MV-4-11 (cell line): ENCODE results near the gene PPARD.
A peak's percentile ranks its signal among the peaks of the same experiment; 100 is the strongest.
"Not testable (repeated sequence)": the region's sequence is repeated elsewhere in the genome, so short reads cannot be mapped to it uniquely, and the experiment has no call there.

Source experiments
- DNase-seq: peaks from one replicate; lab custom pipeline; 2025; lab: John Stamatoyannopoulos, UW

PPARD gene

DNA sequence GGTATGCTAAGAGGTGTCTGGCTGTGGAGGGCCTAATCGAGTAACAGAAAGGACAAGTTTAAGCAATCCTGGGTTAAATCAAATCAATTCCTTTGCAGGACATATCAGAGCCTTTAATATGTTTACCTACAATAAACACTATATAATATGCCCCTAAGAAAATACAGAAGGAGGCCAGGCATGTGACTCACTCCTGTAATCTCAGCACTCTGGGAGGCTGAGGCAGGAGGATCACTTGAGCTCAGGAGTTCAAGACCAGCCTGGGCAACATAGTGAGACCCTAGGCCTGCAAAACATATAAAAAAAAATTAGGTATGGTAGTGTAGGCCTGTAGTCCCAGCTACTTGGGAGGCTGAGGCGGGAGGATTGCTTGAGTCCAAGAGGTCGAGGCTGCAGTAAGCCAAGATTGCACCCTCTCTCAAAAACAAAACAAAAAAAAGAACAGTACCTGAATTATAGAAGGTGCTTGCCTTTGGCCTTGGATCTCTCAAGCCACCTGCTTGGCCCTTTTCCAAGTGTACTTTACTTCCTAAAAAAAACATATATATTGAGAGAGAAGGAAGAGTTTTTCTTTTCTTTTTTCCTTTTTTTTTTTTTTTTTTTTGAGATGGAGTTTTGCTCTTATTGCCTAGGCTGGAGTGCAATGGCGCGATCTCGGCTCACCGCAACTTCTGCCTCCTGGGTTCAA, 96.2 kb downstream of the PPARD start:
- DNase-seq = not testable (repeated sequence)

DNA sequence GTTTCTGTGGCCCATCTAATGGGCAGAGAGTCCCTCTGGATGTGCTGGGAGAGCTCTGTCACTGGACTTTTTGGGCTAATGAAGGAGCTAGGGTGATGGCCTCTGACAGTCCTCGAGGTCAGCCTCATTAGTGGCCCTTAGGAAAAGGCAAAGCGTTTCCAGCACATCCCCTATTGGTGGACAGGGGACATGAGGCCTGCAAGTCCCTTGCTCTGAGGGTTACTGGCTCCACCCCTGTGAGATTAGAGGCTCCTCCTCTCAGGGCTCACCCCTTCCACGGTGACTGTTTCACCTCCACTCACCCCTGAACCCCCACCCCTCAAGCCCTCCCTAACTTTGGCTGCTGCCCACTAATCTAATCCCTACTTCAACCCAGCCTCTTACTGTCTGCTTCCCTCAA, 97.0 kb downstream of the PPARD start:
- no peak for DNase-seq

DNA sequence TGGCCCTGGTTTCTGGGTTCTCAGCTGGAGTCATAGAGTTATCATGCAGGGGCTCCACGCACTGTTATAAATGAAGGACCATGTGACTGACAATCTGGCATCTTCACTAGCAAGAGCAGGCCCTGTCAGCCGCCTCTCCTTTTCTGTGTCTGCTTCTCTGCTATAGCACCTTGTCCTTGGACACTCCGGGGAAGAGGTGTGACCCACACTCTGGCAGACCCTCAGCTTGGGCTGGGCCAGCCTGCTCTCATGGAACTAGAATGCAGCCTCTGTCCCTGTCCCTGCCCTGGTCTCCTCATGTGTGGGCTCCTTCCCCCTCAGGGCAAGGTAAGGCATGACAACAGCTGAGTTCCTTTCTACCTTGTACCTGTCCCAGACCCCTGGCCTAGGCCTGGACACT, 98.8 kb downstream of the PPARD start:
- no peak for DNase-seq

DNA sequence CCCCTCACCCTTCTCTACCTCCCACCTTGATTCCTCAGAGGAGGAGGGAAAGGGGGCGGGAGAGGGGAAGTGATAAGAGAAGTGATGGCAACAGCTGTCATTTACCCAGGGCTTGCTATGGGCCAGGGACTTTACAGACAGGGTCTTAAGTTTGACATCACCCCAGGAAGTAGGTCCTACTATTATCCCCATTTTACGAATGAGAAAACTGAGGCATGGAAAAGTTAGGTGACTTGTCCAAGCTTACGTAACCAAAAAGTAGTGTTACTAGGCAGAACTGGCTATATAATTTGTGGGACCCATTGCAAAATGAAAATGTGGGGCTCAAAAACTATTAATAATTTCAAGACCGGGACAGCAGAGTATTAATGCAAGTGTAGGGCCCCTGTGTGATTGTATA, 99.3 kb downstream of the PPARD start:
- DNase-seq = no peak

DNA sequence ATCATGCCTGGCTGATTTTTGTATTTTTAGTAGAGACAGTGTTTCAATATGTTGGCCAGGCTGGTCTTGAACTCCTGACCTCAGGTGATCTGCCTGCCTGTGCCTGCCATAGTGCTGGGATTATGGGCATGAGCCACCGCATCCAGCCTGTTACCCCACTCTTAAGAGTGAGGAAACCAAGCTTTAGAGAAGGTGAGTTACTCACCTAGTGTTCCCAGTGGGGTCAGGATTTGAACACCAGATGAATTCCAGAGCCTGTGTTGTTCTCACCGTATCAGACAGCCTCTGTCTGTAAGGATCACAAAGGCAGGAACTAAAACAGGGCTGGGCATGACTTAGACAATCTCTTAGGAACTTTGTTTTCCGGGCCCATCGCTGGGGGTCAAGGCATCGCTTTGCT, 100.3 kb downstream of the PPARD start:
- no peak for DNase-seq

DNA sequence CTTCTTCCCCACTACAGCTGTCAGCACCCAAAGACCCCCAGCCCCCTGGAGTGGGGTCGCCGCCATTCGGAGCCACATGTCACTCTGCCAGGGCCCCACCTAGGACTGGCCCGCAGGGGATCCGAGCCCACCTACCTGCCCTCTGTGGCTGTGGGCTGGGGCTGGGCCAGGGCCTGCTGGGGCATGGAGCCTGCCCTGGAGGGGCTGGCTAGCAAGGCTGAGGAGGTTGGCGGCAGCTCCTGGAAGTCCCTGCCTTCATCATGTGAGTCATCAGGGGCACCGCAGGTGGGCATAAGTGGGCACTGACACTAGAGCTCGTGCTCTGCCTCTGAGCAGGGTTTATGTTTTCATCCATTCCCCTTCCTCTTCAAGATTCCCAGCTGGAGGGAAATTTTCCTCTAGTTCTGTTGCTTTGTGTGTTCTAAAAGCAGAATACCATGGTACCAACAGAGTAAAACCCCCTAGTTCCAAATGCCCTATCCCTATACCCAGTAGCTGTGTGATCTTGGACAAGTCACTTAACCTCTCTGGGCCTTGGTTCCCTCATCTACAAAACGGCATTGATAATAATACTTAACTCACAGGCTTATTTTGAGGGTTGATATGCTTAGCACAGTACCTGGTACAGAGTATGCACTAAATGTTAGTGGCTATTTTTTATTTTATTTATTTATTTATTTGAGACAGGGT, 101.1 kb downstream of the PPARD start:
- no peak for DNase-seq

DNA sequence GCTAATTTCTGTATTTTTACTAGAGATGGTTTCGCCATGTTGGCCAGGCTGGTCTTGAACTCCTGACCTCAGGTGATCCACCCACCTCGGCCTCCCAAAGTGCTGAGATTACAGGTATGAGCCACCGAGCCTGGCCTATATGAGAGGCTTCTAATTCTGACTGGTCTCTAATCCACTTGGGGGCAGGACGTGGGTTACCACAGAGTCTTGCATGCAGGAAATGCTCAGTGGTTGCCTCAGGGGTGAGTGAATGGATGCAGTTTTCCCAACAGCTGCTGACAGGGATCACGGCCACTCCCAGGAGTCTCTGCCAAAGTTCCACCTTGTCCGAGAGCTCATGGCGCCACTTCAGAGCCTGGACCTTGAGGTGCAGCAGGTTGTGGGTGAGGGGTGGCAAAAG, 103.3 kb downstream of the PPARD start:
- DNase-seq = peak; percentile 11

DNA sequence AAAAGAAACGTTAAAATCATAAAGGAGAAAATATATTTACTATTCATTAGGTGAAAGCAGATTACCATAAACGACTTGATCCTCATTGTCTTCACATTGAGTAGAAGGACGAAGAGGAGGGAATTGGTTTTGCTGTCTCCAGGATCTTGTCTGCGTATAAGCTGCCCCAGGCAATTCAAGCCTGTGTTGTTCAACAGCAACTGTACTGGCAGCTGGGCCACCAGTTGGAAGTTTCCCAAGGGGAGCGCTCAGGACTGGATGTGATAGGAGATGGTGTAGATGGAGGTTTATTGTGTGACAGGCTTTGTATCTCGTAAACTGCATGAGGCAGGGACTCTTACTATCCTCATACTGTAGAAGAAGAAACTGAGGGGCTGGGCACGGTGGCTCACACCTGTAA, 105.8 kb downstream of the PPARD start:
- no peak for DNase-seq

DNA sequence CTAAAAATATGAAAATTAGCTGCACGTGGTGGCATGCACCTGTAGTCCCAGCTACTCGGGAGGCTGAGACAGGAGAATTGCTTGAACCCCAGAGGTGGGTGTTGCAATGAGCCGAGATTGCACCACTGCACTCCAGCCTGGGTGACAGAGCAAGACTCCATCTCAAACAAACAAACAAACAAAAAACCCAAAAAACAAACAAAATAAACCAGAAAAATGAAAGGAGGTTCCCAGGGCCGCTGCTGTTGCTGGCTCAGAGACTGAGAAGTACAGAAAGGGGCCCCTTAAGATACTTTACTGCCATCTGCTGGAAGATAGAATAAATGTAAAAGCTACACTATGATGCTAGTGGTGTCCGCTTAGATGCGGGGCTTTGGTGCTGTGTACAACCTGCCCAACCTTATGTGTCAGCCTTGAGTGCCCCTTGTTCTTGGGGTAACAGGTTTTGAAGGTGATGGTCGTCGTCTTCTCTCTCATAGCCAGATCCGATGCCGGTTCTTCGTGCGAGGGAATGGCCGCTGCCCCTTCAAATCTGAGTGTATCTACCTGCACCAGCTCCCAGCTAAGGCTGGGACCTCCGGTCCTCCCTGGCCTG, 107.0 kb downstream of the PPARD start:
- peak; percentile 80 for DNase-seq

DNA sequence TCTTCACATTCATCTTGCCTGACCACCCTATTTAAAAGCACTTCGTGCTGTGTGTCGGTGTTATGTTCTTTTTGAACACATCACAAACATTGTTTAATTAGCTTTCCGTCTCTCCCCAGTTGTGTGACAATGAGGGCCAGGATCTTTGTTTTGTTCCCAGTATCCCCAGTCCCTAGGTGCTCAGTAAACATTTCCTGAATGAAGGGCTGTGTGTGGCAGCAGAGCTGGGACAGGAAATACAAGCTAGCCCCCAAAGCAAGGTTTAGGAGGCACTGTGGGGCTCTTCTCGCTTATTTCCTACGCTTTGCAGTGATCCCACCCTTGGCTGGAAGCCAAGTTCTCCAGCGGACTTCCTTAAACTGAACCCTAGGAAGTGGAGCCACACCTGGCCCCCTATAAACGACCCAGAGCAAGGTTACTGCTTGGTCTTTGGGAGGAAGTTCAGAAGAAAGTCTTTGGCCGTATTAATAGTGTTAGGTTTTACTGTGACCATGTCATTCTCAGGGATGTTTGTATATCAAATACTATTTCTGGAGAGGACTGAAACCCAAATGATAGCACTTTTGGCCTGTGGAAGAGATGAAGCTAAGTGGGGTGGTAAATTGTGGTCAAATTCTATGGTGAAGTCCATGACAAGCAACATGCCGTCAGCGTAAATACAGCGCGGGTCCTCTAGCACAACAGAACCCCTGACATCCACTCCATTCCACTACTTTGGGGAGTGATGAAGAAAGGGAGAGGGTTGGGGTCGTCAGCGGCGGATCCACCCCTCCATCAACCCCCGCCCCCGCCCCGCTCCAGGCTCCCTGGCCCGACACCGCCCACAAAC, 109.2 kb downstream of the PPARD start:
- DNase-seq = no peak

DNA sequence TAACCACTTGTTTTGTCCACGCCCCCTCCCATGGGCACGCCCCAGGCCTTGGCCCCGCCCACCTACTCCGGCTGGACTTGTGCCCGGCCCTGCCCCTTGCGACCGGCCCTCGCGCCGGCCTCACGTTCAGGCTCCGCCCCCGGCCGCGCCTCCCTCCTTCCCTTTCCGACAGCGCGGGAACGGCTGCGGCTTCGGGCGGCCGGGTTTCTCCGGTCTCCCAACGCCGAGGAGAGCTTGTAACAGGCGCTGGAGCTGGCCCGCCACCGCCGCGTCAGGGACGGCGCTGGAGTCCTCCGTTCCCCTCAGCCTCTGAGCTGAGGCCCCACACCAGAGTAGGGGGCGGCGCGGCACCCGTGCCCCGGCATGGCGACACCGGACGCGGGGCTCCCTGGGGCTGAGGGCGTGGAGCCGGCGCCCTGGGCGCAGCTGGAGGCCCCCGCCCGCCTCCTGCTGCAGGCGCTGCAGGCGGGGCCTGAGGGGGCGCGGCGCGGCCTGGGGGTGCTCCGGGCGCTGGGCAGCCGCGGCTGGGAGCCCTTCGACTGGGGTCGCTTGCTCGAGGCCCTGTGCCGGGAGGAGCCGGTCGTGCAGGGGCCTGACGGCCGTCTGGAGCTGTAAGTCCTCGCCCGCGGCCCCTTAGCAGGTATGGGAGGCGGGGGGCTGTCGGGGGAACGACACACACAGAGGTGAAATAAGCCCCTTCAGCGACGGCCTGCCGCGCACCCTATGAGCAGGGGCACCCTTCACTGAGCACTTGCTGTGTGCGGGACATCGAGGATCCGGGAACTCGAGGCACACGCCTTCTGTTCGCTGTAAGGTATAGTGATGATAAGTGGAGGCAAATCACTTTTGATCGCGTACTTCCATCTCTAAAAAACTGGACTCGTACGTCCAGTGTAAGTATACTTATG, 110.1 kb downstream of the PPARD start, which contains the start of gene FANCE:
TSS of gene FANCE (plus strand) at position 156 of the 908 bp plus-strand sequence. CDS start at position 364, 208 bp downstream.
- peak; percentile 86 for DNase-seq

DNA sequence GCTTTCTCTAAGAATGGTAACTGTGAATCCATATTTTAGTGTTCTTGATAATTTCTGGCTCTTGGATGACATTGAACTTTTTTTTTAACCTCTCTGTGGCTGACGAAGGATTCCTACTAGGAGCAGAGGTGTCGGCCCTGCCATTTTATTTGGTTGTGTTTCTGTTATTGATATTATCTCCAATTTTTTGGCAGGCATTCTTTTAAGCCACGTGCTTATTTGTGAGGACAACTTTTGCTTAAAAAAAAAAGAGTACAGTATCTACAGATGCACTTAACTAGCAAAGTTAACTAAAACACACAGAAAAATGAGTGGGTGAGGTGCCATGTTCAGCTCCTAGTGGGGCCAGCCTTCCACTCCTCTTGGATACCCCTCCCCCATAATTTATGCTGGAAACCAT, 110.9 kb downstream of the PPARD start:
- DNase-seq = no peak

DNA sequence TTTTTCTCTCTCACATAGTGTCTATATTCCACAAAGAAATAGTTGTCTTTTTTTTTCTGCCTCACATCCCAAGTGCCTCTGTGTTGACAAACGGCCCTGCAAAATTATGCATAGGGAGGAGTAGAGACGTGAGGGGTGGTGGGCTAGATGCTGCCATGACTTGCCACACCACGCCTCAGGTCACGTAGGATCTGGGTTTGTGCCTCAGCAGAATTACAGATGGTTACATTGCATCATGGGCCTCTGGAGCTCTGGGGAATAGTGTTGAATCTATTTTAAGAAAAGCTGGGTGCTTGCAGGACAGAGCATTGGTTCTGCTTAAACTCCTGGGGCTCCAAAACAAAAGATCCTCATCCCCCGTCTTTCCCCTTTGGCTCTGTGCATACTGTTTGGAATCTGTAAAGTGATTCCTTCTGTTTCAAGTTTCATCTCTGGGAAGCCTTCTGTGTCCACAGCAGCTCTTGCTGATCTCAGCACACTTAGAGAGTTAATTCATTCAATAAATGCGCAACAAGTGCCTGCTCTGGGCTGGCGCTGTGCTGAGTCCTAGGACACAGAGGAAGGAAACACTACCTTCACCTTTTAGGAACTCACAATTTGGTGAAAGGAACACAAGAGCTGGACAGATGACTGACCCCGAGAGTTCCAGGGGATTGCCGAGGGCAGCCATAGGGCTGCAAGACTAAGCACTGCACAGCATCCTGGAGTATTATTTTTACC, 112.2 kb downstream of the PPARD start:
- peak; percentile 61 for DNase-seq

DNA sequence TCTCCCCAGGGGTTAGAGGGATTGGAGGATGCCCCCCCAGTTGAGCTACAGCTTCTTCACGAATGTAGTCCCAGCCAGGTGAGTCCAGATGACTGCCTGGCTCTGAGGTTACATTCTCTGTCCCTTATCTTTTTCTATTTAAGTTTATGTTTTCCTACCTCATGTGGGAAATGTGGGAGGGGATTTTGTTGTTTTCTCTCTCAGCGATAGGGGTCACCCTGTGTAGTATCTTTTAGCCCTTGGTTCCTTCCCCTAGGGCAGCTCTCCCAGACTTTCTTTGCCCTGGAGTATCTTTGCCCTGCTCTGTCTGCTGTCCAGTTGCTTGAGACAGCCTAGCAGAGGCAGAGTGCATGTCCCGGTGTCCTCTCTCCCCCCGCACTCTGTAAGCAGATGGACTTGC, 115.5 kb downstream of the PPARD start:
- DNase-seq = no peak

DNA sequence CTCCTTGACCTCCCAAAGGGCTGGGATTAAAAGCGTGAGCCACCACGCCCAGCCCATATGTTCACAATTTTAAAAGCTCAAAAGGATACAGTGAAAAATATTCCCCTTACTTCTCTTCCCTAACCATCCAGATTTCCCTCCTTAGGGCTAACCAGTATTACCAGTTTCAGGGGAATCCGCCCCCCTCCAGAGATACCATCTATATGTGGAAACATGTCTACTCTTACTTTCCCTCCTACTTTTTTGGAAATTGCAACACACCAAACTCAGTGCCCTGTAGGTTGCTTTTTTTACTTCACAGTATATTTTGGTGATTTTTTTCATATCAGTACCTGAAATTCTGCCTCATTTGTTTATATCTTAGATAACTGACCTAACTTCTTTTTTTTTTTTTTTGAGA, 118.9 kb downstream of the PPARD start:
- no peak for DNase-seq

DNA sequence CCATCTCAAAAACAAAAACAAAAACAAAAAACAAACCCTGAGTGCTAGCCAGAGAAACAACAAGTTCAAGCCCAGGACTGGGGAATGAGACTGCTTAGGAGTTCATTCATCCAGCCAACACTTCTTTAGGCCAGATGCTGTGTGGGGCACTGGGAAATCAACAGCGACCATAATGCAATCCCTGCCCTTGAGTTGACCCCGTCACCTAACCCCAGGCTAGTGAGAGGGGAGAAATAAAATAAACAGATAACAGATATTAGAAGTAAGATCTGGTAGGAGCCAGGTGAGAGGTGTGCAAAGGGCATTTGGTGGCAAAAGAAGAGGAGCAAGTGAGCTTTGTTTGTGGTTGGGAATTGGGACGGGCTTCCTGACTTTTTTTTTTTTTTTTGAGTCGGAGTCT, 120.9 kb downstream of the PPARD start:
- no peak for DNase-seq

DNA sequence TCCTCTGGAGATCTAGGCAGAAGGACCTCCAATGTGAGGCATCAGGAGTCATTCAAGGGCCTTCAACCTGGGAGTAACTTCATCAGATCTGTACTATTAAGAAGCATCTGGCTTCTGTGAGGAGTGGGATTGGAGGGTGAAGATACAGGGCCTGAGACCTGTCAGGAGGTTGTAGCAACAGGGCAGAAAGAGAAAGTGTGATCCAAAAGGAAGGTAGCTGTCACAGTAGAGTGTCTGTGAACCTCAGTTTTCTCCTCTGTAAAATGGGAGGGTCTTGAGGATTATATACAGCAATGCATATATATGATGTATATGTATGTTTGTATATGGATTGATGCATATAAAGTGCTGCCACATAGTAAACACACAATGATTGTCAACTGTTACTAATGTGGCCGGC, 123.3 kb downstream of the PPARD start:
- no peak for DNase-seq

DNA sequence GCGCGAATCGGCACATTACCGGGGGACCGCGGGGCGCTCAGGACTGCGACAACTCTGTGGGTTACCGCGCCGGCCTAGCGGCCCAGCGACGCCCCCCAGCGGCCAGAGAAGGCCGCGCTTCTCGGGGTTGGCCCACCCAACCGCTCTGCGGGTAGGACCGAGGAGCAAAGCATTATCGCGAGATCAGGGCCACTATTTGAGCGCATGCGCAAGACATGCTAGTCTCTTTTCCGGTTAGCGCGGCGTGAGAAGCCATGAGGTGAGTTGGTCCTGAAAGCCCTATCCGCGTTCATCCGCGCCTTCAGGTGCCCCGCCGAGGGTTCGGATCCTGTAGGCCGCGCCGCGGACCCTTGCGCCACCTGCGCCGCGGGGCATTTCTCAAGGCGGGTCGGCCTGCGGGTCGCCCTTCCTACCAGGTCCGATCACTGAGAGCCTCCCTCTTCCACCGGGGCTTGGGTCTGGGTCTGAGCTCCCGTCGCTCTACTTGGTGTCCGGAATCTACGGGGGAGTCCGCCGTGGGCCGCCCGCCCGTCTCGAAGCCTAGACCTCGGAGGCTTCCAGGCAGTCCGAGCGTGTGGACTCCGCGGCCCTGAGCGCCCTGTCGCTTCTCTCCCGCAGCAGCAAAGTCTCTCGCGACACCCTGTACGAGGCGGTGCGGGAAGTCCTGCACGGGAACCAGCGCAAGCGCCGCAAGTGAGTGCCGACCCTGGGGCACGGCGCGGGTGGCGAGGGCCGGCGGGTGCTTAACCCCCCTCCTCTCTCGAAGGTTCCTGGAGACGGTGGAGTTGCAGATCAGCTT, 126.0 kb downstream of the PPARD start, which contains the start of gene RPL10A:
TSS of gene RPL10A (plus strand) at position 221 of the 799 bp plus-strand sequence. CDS start at position 255, 34 bp downstream.
- DNase-seq = peak; percentile 95

DNA sequence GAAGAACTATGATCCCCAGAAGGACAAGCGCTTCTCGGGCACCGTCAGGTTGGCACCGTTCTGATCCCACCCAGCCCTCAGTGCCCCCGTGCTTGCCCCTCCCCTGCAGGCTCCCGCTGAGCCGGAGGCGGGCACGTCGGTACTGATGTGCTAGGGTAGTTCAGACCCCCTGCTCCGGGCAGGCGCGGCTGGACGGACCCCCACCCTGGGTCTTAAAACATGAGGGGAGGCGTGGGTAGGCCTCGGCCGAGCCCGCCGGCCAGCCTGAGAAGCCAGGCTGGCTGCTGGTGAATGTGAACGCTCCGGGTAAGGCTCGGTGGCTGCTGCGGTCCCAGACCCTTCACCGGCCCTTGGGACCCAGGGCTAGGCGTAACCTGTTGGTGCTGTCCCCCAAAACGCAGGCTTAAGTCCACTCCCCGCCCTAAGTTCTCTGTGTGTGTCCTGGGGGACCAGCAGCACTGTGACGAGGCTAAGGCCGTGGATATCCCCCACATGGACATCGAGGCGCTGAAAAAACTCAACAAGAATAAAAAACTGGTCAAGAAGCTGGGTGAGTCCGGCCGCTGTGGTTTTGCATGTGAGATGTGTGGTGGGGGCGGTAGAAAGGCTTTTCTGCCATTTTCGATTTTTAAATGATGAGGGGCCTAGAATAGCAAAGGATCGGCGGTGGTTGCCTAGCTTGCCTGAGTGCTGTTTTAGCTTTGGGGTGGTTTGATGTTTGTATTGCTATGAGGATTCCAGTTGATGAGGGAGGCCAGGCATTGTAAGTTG, 126.8 kb downstream of the PPARD start:
- DNase-seq = no peak
